GM19099 (cell line): ENCODE results near the gene TMEM121B.

ENCODE experiments used
- POLR2A ChIP-seq: IDR thresholded peaks from 3 replicates; pipeline ENCODE4 v1.6.1; 2011; ENCODE audit warnings: low read depth; ENCODE audit not compliant: insufficient read length; ENCODE audit errors: extremely low read depth

The TMEM121B gene

GRCh38 chr22:17121233-17122195 lies at the start of gene TMEM121B:
Gene TMEM121B, minus strand, starts transcription at chr22:17121360. Its CDS starts 233 bp downstream, at chr22:17121127.
- TF ChIP-seq POLR2A: no peak

DNA sequence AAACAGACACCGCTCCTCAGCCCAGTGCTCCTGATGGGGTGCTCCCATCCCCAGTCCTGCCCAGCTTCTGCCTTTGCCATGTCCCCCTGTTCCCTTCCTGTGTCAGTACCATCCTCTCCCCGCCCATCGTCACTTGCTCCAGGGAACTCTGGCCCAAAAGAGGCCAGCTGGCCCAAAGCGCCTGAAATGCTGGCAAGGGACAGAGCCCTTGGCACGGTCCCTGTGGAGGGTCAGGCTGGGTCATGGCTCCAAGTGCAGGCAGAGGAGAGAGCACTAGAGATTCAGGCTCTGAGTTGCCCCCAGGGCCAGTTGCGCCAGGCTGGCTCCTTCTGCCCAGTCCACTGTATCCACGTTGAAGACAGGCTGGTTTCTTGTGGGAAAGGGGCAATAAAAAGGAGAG lies 46.3 kb upstream of the TMEM121B start:
- no peak for TF ChIP-seq POLR2A

DNA sequence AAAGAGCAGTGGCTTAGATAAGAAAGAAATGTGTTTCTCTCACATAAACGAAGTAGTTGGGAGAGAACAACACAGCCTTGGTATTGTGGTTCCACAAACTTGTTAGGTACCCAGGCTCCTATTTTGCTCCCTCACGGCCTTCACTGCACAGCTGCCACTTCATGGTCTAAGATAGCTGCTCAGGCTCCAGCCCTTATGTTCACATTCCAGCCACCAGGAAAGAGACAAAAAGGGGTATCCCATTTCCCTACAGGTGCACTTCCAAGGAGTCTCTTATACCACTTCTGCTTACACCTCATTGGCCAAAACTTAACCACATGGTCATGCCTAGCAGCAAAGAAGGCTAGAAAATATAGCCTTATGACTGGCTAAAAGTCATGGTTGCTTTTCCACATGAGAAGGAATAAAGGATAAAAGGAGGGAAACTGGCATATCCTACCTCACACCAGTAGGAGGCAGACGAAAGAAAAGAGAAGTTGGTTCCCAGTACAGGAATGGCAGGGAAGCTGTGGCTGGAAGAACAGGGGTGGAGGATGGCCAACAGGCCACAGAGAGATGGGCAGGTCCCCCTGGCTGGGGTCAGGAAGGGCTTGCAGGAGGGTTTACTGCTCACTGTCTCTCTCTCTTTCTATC lies 43.3 kb upstream of the TMEM121B start:
- no peak for TF ChIP-seq POLR2A

DNA sequence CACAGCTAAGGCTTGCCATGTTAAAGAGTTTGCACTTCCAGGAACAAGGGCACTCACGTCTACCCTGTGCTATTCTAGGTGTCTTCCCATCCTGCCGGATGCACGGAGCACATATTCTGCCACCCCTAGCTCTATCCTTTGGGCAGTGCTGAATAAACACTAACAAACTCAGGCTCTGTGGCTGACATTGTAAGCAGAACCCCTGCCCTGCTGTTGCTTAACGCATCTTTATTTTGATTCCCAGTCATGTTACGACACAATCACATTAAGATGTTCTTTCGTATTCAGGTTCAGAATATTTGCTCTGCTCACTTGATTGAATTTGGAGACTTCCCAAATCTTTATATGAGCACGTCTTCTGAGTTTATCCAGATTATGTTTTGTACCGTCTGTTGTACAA lies 41.6 kb upstream of the TMEM121B start:
- no peak for TF ChIP-seq POLR2A

GRCh38 chr22:17161991-17162390 lies 40.8 kb upstream of the TMEM121B start:
- no peak for TF ChIP-seq POLR2A

DNA sequence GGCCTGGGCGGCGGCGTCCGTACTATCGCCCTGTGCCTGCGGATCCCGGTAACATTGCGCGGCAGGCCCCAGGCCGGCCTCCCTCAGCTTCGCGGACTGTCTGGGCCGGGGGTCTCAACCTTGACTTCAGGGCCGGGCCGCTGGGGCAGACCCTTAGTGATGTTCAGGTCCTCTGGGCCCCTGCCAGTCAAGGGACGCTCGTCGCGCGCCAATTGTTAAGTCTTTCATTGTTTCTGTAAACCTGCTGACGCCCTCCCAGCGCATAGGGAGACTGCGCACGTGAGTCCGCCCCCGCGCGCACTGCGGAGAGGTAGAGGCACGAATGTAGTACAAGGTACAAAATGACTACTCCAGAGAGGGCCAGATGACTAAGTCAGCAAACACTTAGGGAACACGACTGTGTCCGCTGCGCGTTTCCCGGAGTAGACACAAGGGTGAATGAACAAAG lies 38.4 kb upstream of the TMEM121B start:
- no peak for TF ChIP-seq POLR2A

- peak; percentile 60 for TF ChIP-seq POLR2A
Measured at GRCh38 chr22:17158568-17159503, 37.7 kb upstream of the TMEM121B start, which contains the start of gene HDHD5. Gene HDHD5, minus strand, starts transcription at chr22:17159277. Its CDS starts 26 bp downstream, at chr22:17159251.

- no peak for TF ChIP-seq POLR2A
Measured at GRCh38 chr22:17158176-17158567, 37.0 kb upstream of the TMEM121B start.

GRCh38 chr22:17157714-17158113 lies 36.6 kb upstream of the TMEM121B start:
- no peak for TF ChIP-seq POLR2A

GRCh38 chr22:17155941-17156340 lies 34.8 kb upstream of the TMEM121B start:
- no peak for TF ChIP-seq POLR2A

DNA sequence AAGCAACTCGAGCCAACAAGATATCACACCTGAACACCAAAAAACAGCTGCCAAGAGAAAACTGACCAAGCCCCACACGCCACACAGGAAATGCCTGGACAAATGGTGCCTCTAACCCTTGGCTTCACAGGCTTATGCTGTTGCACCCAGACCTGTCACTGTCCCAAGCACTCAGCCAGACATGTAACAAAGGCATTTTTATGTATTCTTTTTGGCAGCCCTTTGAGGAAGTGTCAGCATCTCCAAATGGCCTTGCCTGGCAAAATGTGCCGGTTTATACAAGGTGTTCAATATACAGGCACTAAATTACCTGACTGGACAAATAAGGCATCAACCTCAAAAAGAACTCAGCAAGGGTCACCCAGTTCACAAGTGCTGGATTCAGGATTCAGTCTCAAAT lies 31.8 kb upstream of the TMEM121B start:
- no peak for TF ChIP-seq POLR2A

- no peak for TF ChIP-seq POLR2A
Measured at GRCh38 chr22:17152340-17152739, 31.2 kb upstream of the TMEM121B start.

DNA sequence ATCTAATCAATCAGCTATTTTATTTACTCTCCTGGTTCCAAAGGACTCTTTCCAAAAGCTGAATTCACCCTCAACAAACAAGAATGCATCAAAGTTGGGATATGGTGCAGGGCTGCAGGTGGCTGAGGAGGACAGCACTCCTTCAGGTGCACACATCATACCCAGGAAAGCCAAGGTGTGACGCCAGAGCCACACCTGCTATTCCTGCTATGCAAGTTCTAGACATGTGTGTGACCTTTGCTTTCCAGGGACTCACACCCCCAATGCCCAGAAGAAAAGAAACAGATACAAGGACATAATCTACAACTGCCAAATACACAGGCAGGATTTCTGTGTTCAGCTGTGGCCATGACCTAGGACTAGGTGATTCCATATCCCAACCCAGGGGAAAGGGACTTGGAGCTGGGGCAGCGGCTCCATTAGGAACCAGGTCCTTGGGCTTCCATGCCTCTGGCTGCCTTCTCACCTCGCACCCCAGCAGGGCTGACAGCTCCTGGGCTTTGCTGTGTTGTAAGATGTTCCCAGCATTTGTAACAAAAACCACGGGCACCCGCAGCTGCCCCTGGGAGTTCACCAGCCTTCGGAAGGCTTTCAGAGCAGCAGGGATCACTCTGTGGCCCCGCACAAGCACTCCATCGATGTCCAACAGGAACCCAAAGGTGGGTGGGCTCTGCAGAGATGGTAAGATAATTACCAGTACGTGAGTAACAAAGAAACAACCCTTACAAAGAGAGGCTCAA lies 28.1 kb upstream of the TMEM121B start:
- TF ChIP-seq POLR2A: no peak

- no peak for TF ChIP-seq POLR2A
Measured at GRCh38 chr22:17145021-17145680, 24.0 kb upstream of the TMEM121B start.

DNA sequence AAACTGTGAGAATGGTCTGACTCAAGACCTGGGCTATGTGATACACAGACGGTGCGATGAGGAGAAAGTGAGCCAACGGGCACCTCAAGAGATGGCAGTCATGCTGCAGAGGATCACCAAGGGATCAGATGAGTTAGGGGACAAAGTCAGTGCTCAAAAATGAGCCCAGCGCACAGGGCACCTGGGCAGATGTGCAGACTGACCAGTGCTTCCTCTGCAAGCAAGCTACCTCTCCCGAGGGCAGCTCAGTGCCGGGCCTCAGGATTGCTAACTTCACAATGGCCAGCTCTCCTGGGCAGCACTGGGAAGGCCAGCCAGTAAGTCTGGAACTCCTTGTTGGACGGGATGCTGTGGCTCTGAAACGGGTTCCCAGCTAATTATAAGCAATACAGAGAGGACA lies 22.7 kb upstream of the TMEM121B start:
- TF ChIP-seq POLR2A: no peak
